ENCODE results near the gene SPHK2.
"Not testable (repeated sequence)": the region's sequence is repeated elsewhere in the genome, so short reads cannot be mapped to it uniquely, and the experiment has no call there.

Gene SPHK2

DNA sequence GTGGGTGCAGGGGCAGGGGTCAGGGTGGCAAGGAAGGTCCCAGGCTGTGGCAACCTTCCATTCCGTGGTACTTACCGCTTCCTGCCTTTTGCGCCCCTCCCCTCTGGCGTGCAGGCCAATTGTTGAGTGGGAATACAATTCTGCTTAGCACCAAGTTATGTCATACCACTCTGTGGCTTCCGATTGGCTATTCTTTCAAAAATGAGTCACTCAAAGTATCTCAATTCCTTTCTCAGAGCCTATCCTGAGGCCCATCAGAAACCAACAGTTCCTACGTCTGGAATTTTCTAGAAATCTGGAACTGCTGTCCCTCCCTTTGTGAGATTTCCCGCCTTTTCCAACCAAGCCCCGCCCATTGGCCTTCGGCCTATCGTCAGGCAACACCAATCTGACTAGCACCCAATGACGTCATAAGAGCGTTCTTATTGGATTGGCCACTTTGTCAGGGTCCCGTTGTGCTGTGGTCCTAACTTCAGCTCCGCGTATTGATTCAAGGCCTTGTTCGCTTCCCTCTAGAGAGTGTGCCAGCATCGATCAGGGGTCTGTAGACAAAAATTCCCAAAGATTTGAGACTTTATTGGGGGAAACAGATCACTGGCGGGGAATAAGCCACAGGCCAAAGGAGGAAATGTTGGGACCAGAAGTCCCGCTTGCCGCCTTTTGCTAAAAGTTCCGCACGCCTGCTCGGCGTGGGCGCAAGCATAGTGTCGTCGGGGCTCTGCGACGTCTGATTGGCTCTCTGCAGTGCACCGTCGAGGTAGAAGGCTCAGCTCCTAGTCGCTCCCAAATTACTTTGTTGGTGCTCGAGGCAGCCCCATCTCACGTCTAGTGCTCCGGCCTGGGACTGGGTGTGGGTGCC, 41.8 kb downstream of the SPHK2 start:
- DNase-seq (ENCODE audit: low read depth): peak; percentile 90

DNA sequence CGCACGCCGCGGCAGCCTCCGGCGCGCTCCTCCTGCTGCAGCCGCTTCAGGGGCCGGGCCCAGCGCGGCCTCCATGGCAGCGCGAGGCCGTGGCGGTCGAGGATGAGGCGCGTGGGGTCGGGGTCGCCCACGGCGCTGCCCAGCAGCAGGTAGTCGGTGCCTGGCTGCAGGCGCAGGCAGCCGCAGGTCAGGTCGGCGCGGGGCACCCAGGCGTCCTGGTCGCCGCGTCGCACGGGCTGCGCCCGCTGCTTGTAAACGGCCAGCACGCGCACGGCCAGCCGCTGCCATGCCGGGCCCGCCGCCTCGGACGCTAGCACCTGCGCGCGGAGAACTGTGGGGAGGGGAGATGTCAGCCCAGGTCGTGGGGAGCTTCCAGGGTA, 42.4 kb downstream of the SPHK2 start:
- DNase-seq (ENCODE audit: low read depth): no peak

DNA sequence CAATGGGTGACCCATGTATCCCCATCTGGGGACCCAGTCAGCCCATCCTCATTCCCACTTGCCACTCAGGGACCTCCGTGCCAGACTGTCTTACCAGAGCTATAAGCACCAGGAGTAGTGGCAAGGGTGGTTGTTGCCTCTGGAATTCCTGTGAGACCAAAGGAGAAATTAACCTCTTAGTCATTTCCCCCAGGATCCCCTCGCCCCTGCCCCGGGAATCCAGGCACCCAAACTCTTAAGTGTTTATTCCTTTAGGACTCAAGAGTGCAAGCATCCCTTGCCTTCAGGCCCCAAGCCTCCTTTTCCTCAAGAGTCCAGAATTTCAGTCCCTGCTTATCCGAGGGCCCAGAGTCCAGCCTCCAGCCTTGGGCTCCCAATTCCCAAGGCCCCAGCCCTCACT, 44.4 kb downstream of the SPHK2 start:
- DNase-seq (ENCODE audit: low read depth): no peak

DNA sequence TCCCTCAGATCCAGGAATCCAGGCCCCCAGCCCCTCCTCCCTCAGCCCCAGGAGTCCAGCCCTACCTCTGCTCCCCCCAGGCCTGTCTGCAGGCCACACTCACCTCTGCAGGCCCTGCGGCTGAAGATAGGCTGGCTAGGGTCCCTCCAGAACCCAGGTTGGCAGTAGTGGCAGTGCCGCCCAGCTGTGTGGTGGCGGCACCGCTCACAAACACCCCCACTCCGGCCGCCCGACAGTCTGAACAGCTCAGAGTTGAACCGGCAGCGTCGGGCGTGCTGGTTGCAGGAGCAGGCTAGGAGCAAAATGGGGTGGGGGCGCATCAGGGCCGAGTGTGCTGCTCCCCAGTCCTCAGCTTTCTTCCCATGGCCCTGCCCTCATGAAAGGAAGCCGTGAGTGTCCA, 45.2 kb downstream of the SPHK2 start:
- no peak for DNase-seq (ENCODE audit: low read depth)

DNA sequence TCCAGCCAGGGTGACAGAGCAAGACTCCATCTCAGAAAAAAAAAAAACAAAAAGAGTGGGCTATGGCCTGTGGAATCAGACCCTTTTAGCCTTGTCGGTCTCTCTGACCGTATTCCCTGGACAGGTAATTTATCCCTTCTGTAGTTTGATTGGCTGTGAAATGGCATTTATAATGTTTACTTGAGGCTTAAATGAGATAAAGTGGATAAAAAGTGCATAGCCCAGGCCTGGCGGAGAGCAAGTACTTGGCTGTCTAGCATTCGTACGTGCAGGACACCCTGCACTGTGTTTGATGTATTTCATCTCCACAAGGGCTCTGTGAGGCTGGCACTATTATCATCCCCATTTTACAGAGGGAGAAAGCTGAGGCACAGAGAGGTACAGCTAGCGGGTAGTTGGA, 46.5 kb downstream of the SPHK2 start:
- no peak for DNase-seq (ENCODE audit: low read depth)

DNA sequence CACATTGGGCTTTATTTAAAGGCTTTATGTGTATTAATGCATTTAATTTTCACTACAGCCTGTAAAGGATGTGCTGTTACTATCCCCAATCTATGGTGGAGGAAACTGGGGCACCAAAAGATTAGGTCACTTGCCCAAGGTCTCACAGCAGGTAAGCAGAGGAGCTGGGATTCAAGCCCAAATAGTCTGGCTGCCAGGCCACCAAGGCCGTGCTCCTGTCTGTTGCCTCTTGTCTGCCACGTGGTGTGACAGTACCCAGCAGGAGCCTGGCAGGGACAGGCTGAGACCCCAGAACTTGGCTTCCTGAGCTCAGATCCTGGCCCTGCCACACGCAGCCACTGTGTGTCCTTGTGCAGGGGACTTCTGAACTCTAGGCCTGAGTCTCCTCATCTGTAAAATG, 49.0 kb downstream of the SPHK2 start:
- DNase-seq (ENCODE audit: low read depth): no peak

DNA sequence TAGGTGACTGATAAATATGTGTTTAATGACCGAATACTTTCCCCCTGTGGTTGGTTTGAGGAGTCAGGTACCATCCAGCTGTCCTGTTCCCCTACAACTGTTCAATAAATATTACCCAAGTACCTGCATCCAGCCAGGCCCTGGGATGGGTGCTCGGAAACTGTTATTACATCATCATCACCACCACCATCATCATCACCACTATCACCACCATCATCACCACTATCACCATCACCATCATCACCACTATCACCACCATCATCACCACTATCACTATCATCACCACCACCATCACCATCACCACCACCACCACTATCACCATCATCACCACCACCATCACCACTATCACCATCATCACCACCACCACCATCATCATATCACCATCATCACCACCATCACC, 49.5 kb downstream of the SPHK2 start:
- DNase-seq (ENCODE audit: low read depth): no peak

DNA sequence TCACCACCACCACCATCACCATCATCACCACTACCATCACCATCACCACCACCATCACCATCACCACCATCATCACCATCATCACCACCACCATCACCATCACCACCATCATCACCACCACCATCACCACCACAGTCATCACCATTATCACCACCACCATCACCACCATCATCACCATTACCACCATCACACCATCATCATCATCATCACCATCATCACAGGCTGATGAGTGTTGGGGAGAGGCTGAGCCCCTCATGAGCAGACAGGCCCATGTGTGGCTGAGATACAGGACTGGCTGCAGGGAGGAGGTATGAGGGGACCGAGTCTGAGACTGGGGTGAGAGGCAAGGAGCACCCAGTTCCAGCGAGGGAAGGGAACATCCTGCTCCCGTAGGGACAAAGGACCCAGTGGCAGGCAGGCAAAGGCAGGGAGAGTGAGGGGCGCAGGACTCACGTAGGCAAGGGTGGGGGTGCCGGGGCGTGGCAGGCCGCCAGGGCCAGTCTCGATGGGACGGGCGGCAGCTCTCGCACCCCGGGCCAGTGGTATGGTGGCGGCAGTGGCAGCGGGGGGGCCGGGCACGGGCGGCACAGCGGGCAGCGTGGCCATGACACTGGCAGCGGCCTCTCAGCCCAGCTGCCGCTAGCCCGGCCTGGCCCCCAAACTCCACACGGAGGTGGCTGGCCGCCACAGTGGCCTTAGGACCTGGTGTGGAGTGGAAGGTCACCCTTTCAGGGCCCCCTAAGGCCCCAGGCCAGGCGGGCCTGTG, 50.8 kb downstream of the SPHK2 start:
- DNase-seq (ENCODE audit: low read depth): no peak

DNA sequence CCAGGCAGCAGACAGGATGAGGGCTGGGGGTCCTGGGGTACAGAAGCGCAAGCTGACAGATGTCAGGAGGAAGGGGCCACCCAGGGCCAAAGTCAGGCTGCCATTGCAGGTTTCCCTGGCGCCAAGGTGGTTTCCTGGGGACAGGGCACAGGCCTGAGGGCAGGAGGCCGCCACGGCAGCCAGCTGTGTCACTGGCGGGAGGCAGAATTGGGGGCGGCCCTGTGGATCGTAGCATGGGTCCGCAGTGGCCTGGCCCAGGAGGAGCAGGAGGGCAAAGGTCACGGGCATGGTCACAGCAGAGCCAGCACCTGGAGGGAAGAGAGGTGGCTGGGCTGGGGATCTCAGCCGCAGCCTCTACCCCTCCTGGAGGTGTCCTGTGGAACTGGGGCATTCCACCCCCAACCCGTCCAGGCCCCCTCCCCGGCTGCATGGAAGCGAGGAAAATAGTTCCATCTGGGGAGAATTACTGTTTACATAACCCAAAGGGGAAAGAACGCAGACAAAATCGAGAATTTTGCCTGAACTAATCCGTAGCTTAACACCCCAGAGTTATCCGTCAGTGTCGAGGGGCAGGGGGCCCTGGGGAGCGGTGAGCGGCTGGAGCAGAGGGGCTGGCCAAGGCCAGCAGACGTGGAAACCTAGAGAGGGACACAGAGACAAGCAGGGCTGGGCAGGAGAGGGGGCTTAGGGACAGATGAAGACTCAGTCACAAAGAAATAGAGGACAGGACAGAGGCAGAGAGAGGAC, 51.6 kb downstream of the SPHK2 start:
- DNase-seq (ENCODE audit: low read depth): no peak

DNA sequence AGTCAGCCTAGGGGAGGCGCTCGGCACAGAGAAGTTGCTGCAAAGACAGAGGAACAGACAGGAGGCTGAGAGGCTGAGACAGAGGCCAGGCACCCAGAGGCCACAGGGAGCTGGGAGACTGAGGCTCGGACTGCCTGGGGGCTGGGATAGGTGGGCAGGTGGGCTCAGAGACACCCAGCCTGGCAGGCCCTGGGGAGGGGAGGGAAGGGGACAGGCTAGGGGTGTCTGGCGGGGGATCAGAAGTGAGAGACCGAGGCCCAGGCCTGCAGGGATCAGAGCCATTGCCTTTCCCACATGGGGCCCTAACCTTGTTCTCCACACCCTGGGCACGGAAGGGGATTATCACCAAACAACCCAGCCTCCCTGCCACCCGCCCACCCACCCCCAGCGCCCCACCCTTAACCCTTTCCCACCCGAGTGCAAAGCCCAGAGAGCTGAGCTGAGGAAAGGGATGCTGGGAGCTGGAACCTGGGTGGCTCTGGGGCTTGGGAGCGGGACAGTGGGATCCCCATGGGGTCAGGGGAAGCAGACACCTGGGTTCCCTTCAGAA, 52.2 kb downstream of the SPHK2 start:
- no peak for DNase-seq (ENCODE audit: low read depth)

DNA sequence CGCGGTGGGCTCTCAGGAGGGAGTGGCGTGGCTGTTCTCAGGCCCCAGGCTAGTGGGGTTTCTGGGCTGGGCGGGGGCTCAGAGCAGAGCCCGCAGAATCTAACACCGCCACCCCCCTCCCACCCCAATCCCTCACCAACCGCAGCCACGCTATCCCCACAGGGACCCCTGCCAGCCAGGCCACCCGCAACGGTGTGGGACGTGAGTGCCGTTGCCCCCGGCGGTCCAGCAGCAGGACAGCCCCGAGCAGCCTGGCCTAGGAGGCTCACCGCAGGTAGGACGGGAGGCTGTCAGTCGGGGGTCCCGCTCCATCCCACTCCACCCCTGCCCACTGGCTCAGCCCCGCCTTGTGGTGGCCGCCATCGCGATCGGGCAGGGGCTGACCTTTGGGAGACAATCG, 53.7 kb downstream of the SPHK2 start, which contains the start of gene NTN5:
TSS of gene NTN5 (minus strand) at position 24 of the 400 bp plus-strand sequence. CDS start 2,031 bp downstream, outside the sequence.
- DNase-seq (ENCODE audit: low read depth): no peak

DNA sequence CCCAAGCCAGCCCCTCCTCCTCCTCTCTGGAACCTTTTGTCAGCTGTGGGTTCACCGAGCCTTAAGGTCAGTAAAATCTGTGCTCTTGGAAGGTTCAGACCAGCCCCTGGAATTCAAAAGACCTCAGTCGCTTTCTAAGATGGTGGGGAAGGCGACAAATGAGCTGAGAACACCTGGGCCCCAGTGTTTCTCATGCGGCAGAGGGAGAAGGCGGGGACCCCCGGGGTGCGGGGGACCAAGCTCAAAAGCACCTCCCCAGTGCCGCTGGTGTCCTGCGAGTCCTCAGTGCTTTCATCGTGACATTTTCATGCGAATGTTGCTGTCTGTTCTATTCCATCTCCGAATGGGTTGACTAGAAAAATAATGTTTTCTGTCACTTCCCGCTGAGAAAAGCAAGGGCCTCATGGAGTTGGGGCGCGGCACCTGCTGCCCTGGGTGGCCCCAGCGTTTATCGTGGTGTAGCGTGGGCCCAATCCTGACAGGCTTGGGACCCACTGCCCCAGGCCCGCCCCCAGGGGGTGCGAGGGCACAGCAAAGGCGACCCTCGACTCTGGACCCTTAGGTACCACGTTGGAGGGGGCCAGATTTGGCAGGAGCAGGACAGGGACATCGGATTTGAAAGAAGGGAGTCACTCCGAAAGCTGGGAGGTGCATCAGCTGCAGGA, 54.3 kb downstream of the SPHK2 start:
- DNase-seq (ENCODE audit: low read depth): no peak

DNA sequence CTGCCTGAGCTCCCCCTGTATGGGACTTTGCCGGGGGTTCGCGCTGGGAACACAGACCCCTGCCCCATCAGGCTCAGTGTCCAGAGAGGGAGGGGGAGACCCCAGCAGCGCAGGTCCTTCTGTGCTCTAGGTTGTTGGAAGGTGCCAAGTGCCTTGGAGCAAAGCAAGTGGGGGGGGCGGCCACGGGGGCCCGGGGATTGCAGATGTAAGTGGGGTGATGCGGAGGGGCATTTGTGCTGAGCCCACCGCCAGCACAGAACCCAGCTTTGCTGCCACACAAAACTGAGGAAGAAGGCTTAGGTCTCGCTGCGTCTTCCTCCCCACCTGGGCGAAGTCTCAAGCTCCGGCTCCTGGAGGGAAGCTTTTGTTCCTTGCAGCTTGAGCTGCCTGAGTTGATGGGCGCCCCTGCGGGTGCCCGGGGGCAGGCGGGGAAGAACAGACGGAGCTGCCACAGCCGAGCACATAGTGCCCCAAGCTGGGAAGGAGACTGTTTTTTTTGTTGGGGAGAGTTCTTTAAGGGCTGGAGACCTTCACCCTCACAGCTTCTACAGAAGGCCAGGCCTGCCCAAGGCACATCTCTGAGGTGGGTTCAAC, 55.0 kb downstream of the SPHK2 start:
- no peak for DNase-seq (ENCODE audit: low read depth)

DNA sequence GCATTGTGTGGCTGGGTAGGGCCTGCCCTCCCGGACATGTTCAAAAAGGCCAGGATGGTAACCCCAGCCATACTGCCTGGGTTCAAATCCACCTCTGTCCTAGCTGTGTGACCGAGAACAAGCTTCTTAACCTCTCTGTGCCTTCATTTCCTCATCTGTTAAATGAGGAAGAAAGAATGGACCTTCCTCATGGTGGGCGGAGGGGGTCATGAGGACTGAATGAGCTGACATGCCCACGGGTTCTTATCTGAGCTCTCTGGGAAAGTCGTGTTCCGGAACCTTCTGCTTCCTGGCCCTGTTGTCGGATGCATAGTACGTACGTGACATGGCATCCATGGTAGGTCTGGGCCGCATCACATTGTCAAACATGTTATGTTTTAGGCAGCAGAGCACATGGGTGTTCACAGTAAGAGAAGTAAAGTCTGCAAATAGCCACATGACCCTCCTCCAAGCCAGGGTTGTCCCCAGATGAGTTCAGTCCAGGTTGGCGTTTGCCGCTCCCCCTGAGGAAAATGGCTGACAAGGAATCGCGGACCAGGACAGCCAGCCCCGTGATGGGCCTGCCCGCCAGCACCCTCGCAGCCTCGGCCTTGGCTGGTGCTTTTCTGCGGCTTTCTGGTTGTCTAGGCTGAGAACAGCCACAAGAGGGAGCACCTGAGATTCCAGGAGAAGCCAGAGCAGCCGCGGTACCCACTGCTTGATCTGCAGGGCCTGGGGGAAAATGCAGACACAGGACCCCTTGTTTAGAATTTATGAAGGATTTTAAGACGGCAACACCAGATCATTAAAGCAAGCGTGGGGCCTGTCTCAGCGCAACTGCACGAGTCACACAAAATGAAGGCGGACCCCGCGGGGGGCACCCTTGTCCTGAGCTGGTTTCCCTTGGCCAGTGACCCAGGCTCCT, 55.9 kb downstream of the SPHK2 start:
- peak; percentile 85 for DNase-seq (ENCODE audit: low read depth)

DNA sequence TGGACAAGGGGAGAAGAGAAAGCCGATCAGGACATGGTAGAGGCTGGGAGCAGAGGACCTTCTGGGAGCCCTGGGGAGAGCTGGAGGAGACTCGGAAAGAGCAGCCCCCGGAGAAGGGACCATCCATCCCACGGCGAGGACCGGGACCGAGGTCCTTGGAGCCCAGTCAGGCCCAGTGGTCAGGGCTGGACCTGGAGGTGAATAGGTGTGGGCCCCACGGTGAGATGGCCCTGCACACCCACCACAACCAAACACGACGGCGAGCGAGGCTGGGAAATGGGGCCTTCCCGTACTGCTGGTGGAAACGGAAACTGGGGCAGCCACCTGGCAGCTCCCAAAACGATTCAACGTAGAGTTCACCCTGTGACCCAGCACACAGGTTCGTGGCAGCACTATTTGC, 57.2 kb downstream of the SPHK2 start:
- DNase-seq (ENCODE audit: low read depth): no peak

DNA sequence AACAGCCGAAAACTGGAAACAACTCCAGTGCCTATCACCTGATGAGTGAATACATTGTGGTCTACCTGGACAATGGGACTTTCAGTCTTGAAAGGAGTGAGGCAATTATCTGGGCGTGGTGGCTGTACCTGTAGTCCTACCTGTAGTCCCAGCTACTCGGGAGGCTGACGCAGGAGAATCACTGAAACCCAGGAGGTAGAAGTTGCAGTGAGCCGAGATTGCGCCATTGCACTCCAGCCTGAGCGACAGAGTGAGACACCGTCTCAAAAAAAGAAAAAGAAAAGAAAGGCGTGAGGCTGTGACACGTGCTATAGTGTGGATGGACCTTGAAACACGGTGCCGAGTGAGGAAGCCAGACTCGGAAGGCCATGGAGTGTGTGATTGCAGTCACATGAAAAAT, 57.6 kb downstream of the SPHK2 start:
- DNase-seq (ENCODE audit: low read depth): no peak

DNA sequence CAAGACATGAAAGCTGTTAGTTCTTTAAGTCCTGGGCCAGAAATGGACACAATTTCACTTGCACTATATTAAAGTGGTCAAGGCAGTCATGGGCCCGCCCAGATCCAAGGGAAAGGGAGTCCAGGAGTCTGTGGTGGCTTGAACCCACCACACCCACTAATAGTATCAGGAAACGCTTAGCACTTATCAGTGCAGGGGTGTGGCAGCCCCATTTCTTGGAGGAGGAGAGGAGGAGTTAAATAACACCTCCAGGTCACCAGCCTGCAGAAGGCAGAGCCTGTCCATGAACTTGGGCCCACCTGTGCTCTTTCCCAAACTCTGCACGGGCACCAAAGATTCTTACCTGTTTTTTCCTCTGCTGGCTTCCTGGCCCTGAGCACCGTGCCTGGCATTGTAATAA, 58.9 kb downstream of the SPHK2 start:
- no peak for DNase-seq (ENCODE audit: low read depth)

DNA sequence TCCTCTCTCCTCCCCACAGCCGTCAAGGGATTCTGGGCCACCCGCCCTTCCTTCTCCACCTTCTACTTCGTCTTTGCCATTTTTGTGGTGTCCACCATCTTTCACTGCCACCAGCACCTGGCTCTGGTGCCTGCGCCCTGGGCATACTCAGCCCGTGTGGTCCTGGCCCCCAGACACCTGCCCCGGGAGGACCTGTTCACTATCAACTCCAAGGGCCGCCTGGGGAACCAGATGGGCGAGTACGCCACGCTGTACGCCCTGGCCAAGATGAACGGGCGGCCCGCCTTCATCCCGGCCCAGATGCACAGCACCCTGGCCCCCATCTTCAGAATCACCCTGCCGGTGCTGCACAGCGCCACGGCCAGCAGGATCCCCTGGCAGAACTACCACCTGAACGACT, 60.7 kb downstream of the SPHK2 start:
- DNase-seq (ENCODE audit: low read depth): not testable (repeated sequence)
